B cell (primary cell): ENCODE data around the gene IPP. TPM values are rescaled to one million over a fixed set of nuclear protein-coding genes. Genes with fewer than 3 reads are reported as not detected.
A peak's percentile ranks its signal among the peaks of the same experiment; 100 is the strongest.
"Not testable (repeated sequence)": the region's sequence is repeated elsewhere in the genome, so short reads cannot be mapped to it uniquely, and the experiment has no call there.

ENCODE experiments used
- ATAC-seq: fragments of 200-7000 bp; cut with Tn5 transposase; one replicate; pipeline ENCODE4 v1.10.0; 2021; ENCODE audit warnings: low read depth, mild to moderate bottlenecking, moderate number of reproducible peaks, moderate library complexity
- CTCF ChIA-PET: fragments of 350-600 bp; sonication (Branson Sonifier 250); formaldehyde crosslinking; loops from one replicate; lab custom pipeline; 2021; ENCODE audit warnings: antibody characterized with exemption, inconsistent platforms; lab: Charles Lee
- POLR2A ChIA-PET: fragments of 350-600 bp; sonication (Branson Sonifier 250); formaldehyde crosslinking; loops from one replicate; lab custom pipeline; 2021; ENCODE audit warnings: antibody characterized with exemption; lab: Charles Lee
- DNase-seq: peaks from one replicate; pipeline ENCODE4 v3.0.0; 2013
- H2AFZ ChIP-seq: 2 replicates; pipeline ENCODE4 v1.6.1; 2012; ENCODE audit warnings: mild to moderate bottlenecking, low read depth, low read length; ENCODE audit not compliant: insufficient read depth, poor library complexity, severe bottlenecking
- H3K27ac ChIP-seq, 2 donors: 1 replicate in 1 of 2; 2 replicates in 1 of 2; pipeline ENCODE4 v1.5.1; 2012 to 2013; ENCODE audit warnings: low read length in 2 of 2, mild to moderate bottlenecking in 2 of 2, moderate library complexity in 1 of 2
- H3K27me3 ChIP-seq, 4 experiments: fragments of 200-600 bp in 1 of 4; sonication (generic) in 1 of 4; replicated peaks in 1 of 4; 1 replicate in 2 of 4; 2 replicates in 2 of 4; pipeline versions ENCODE4 v1.6.1 to v1.7.0; 2013 to 2016; ENCODE audit warnings: low read length in 3 of 4, mild to moderate bottlenecking in 2 of 4, mixed read lengths in 1 of 4, moderate library complexity in 1 of 4; ENCODE audit not compliant: insufficient read depth in 4 of 4, control insufficient read depth in 3 of 4; ENCODE audit errors: control extremely low read depth in 1 of 4
- H3K36me3 ChIP-seq, 2 experiments: replicated peaks in 1 of 2; 1 replicate in 1 of 2; 2 replicates in 1 of 2; pipeline versions ENCODE4 v1.6.1 to v1.7.1; 2013; ENCODE audit warnings: low read length in 1 of 2; ENCODE audit not compliant: insufficient read depth in 2 of 2, control insufficient read depth in 1 of 2; ENCODE audit errors: control extremely low read depth in 1 of 2, extremely low read depth in 1 of 2
- H3K4me1 ChIP-seq, 2 donors: fragments of 200-600 bp in 1 of 2; sonication (generic) in 1 of 2; 1 replicate in 1 of 2; 2 replicates in 1 of 2; pipeline versions ENCODE4 v1.5.1 to v1.6.1; 2013 to 2017; ENCODE audit warnings: low read length in 2 of 2; ENCODE audit not compliant: control insufficient read depth in 2 of 2, insufficient read depth in 2 of 2
- H3K4me2 ChIP-seq: replicated peaks from 2 replicates; pipeline ENCODE3; 2012; ENCODE audit warnings: mild to moderate bottlenecking, low read depth, low read length; ENCODE audit not compliant: poor library complexity, severe bottlenecking
- H3K4me3 ChIP-seq, 5 experiments: fragments of 200-600 bp in 1 of 5; sonication (generic) in 1 of 5; 1 replicate in 3 of 5; 2 replicates in 2 of 5; pipeline versions ENCODE4 v1.5.1 to v1.7.0; 2011 to 2016; ENCODE audit warnings: low read length in 4 of 5, mild to moderate bottlenecking in 4 of 5, low read depth in 2 of 5, control low read depth in 1 of 5, moderate library complexity in 1 of 5; ENCODE audit not compliant: insufficient read depth in 1 of 5; ENCODE audit errors: control extremely low read depth in 1 of 5, extremely low read depth in 1 of 5
- H3K79me2 ChIP-seq: fragments of 200-600 bp; sonication (generic); one replicate; pipeline ENCODE4 v1.6.0; 2016; ENCODE audit warnings: low read length; ENCODE audit not compliant: control insufficient read depth, insufficient read depth
- H3K9ac ChIP-seq: fragments of 200-600 bp; sonication (generic); 2 replicates; pipeline ENCODE4 v1.6.1; 2017; ENCODE audit warnings: mild to moderate bottlenecking, low read length, moderate library complexity
- H3K9me3 ChIP-seq, 3 donors: one replicate each; pipeline versions ENCODE4 v1.6.1 to v1.7.1; 2013; ENCODE audit warnings: low read length in 2 of 3; ENCODE audit not compliant: control insufficient read depth in 2 of 3, insufficient read depth in 1 of 3; ENCODE audit errors: control extremely low read depth in 1 of 3
- H4K20me1 ChIP-seq: 2 replicates; pipeline ENCODE4 v1.6.0; 2012; ENCODE audit warnings: mild to moderate bottlenecking, low read length; ENCODE audit not compliant: insufficient read depth, control insufficient read depth, poor library complexity, severe bottlenecking
- H3K27ac Mint-ChIP-seq: one replicate; pipeline ENCODE4 v1.8.0; 2021; ENCODE audit warnings: mixed read lengths
- H3K27me3 Mint-ChIP-seq: one replicate; pipeline ENCODE4 v1.8.0; 2021; ENCODE audit warnings: mixed read lengths
- H3K4me1 Mint-ChIP-seq: one replicate; pipeline ENCODE4 v1.8.0; 2021; ENCODE audit warnings: mixed read lengths
- H3K4me3 Mint-ChIP-seq: one replicate; pipeline ENCODE4 v1.8.0; 2021; ENCODE audit warnings: mixed read lengths
- H3K9me3 Mint-ChIP-seq: one replicate; pipeline ENCODE4 v1.8.0; 2022; ENCODE audit warnings: mixed read lengths; ENCODE audit not compliant: insufficient read depth
- EZH2 ChIP-seq: IDR thresholded peaks from 2 replicates; pipeline ENCODE4 v1.6.1; 2012; ENCODE audit warnings: borderline replicate concordance, low read depth, mild to moderate bottlenecking, moderate library complexity, low read length; ENCODE audit not compliant: insufficient read depth, poor library complexity, severe bottlenecking
- WGBS: methylation state at CpG from one replicate; pipeline ENCODE4 v1.1.5; 2013; ENCODE audit warnings: missing lambda C conversion rate; ENCODE audit not compliant: insufficient coverage; 5-methylcytosine and 5-hydroxymethylcytosine counted together
- intact Hi-C: fragments of 100-400 bp; cut with micrococcal nuclease; formaldehyde crosslinking; loops from one replicate; pipeline ENCODE4 v1.10.0; 2022
- polyA plus RNA-seq: library from polyadenylated mRNA; depleted of rRNA; stranded (reverse); fragments of >200 nt; gene quantifications from 2 replicates; pipeline ENCODE4 v1.2.3, GENCODE V29; 2012
- total RNA-seq, 2 donors: library from RNA; stranded (reverse); fragments of 120-200 nt in 1 of 2; gene quantifications; 1 replicate in 1 of 2; 2 replicates in 1 of 2; pipeline versions ENCODE4 v1.2.3 to v1.2.4, GENCODE V29; 2013 to 2022
- TF ChIP-seq, protein P1 (sequence below): fragments of 200-600 bp; IDR thresholded peaks from one replicate; pipeline ENCODE4 v1.8.0; 2022; ENCODE audit warnings: antibody characterized with exemption, mild to moderate bottlenecking

IPP gene
- total and polyA plus RNA-seq, 2 donors (not counting 1 experiment from before 2014, with no cell fraction given): 2.3 to 12.1 TPM

DNA sequence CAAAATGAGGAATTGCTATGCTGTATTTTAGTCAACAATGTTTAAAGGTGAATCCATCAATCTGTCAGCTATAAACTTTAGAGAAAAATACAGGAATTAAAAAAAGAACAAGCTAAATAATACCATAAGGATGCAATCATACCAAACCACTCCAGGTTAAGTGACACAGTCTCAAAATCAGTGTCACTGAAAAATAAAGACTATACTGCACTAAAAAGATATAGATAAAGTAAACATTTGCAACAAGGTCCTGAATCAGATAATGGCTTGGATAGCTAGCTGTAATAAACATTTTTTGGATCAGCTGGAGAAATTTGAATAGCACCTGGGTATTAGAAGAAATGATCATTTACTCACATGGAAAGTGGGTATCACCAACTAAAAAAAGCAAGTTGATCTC lies 72.0 kb downstream of the IPP start:
- peaks cover 11 to 40% of the 10 kb centered on the region in 2 donors for H3K4me1 ChIP-seq

DNA sequence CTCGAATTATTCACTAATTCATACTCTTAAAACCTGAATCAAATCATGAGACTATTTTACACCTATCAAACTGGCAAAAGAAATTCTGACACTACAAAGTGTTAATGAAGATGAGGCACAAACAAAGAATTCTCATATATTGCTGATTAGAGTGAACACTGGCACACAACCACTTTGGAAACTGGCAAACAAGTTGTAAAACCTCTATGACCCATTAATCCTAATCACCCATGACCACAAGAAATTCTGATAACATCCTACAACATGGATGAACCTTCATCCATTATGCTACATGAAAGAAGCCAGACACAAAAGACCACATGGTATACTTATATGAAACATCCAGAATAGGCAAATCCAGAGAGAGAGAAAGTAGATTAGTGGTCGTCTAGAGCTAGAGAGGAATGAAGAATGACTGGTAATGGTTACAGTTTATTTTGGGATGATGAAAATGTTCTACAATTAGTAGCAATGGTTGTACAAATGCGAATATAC lies 72.7 kb downstream of the IPP start:
- H3K9ac ChIP-seq: no peak overlapping the region
- peaks cover 74% of the 10 kb centered on the region for H4K20me1 ChIP-seq
- no peak for DNase-seq
- ATAC-seq: no peak
- TF ChIP-seq, protein P1, sequence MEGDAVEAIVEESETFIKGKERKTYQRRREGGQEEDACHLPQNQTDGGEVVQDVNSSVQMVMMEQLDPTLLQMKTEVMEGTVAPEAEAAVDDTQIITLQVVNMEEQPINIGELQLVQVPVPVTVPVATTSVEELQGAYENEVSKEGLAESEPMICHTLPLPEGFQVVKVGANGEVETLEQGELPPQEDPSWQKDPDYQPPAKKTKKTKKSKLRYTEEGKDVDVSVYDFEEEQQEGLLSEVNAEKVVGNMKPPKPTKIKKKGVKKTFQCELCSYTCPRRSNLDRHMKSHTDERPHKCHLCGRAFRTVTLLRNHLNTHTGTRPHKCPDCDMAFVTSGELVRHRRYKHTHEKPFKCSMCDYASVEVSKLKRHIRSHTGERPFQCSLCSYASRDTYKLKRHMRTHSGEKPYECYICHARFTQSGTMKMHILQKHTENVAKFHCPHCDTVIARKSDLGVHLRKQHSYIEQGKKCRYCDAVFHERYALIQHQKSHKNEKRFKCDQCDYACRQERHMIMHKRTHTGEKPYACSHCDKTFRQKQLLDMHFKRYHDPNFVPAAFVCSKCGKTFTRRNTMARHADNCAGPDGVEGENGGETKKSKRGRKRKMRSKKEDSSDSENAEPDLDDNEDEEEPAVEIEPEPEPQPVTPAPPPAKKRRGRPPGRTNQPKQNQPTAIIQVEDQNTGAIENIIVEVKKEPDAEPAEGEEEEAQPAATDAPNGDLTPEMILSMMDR: no peak
- TF ChIP-seq EZH2: no peak
- no peaks in the 10 kb centered on the region for H3K9me3 Mint-ChIP-seq
- H3K27me3 Mint-ChIP-seq: no peaks in the 10 kb centered on the region
- no peak overlapping the region for H2AFZ ChIP-seq
- peaks cover 99% of the 10 kb centered on the region for H3K79me2 ChIP-seq
- intact Hi-C loops: no loop called here
- no peaks in the 10 kb centered on the region for H3K27me3 ChIP-seq
- H3K27ac Mint-ChIP-seq: no peak overlapping the region
- H3K4me1 ChIP-seq: peaks cover 11 to 39% of the 10 kb centered on the region in 2 donors
- H3K4me3 Mint-ChIP-seq: peak overlapping the region; percentile 14
- no peaks in the 10 kb centered on the region for H3K9me3 ChIP-seq
- ChIA-PET CTCF (interaction anchor here (1.5 kb wide), 1 partner anchor 8 kb away, joined by 5 read pairs; the partner anchor contains the start of gene GPBP1L1), POLR2A (no interaction called here)
- peaks cover 0 to under 1% of the 10 kb centered on the region in 2 experiments for H3K36me3 ChIP-seq
- no CpG with 5 or more reads among the region's 3 CpGs for WGBS
- peaks cover 76% of the 10 kb centered on the region for H3K4me1 Mint-ChIP-seq
- H3K27ac ChIP-seq: no peak overlapping the region
- no peak overlapping the region for H3K4me3 ChIP-seq
- H3K4me2 ChIP-seq: no peak overlapping the region

More for the DNA sequence above, 72.0 kb downstream of the IPP start:
- Histone ChIP-seq H3K27me3 (no peaks in the 10 kb centered on the region), H3K9me3 (no peaks in the 10 kb centered on the region), H3K79me2 (peaks cover 99% of the 10 kb centered on the region), H2AFZ (no peak overlapping the region), H3K9ac (no peak overlapping the region), H3K36me3 (no peaks in the 10 kb centered on the region), H3K4me3 (no peak overlapping the region), H4K20me1 (peaks cover 71% of the 10 kb centered on the region), H3K27ac (no peak overlapping the region), H3K4me2 (no peak overlapping the region)
- Mint-ChIP-seq H3K27ac (no peak overlapping the region), H3K4me1 (peaks cover 70% of the 10 kb centered on the region), H3K4me3 (no peak overlapping the region), H3K27me3 (no peaks in the 10 kb centered on the region), H3K9me3 (no peaks in the 10 kb centered on the region)
- no peak for TF ChIP-seq EZH2
- TF ChIP-seq, protein P1: no peak
- ChIA-PET CTCF (no interaction called here), POLR2A (no interaction called here)
- intact Hi-C loops: no loop called here
- no peak for ATAC-seq
- DNase-seq: no peak

DNA sequence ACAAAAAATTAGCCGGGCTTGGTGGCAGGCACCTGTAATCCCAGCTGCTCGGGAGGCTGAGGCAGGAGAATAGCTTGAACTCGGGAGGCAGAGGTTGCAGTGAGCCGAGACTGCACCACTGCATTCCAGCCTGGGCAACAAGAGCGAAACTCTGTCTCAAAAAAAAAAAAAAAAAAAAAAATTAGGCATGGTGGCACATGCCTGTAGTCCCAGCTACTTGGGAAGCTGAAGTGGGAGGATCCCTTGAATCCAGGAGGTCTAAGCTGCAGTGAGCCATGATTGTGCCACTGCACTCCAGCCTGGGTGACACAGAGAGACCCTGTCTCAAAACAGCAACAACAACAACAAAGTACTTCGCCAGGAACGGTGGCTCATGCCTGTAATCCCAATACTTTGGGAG lies 73.9 kb downstream of the IPP start:
- POLR2A ChIA-PET: interaction anchor here (0.7 to 0.9 kb wide), 2 partner anchors 9 to 91 kb away, joined by 3 to 6 read pairs; partner anchors contain the start of gene GPBP1L1
- H3K4me1 Mint-ChIP-seq: peaks cover 70% of the 10 kb centered on the region
- Histone ChIP-seq H3K4me1 (peaks cover 11 to 34% of the 10 kb centered on the region in 2 donors), H3K79me2 (peaks cover 99% of the 10 kb centered on the region), H4K20me1 (peaks cover 76% of the 10 kb centered on the region)
- H3K27me3 Mint-ChIP-seq, H3K27ac Mint-ChIP-seq, H3K9me3 Mint-ChIP-seq, DNase-seq, intact Hi-C loops, H3K4me3 Mint-ChIP-seq, H3K4me3 ChIP-seq, H3K27ac ChIP-seq, H3K9me3 ChIP-seq, H2AFZ ChIP-seq, H3K4me2 ChIP-seq, H3K27me3 ChIP-seq, H3K9ac ChIP-seq, H3K36me3 ChIP-seq, ATAC-seq: not testable (repeated sequence)
- 92% methylated on average over 4 of the region's 7 CpGs for WGBS
- CTCF ChIA-PET: interaction anchor here (1.5 kb wide), 1 partner anchor 9 kb away, joined by 5 read pairs; the partner anchor contains the start of gene GPBP1L1
